DND-41 (cell line): ENCODE measurements around the gene GCNT4.

ENCODE experiments used
- ATAC-seq: fragments of 200-7000 bp; cut with Tn5 transposase; 3 replicates; pipeline ENCODE4 v1.9.1; 2021; ENCODE audit warnings: low read depth; ENCODE audit not compliant: insufficient read depth
- DNase-seq: peaks from one replicate; pipeline ENCODE4 v3.0.0-alpha.2; 2020
- H2AFZ ChIP-seq: 2 replicates; pipeline ENCODE4 v1.6.0; 2012; ENCODE audit warnings: low read depth, low read length
- H3K27ac ChIP-seq: 2 replicates; pipeline ENCODE4 v1.5.1; 2012; ENCODE audit warnings: low read length, inconsistent platforms
- H3K27me3 ChIP-seq: fragments of 200-600 bp; sonication (generic); 2 replicates; pipeline ENCODE4 v1.6.0; 2012; ENCODE audit warnings: low read length, mild to moderate bottlenecking, inconsistent platforms; ENCODE audit not compliant: insufficient read depth, poor library complexity
- H3K36me3 ChIP-seq: 2 replicates; pipeline ENCODE4 v1.5.1; 2012; ENCODE audit warnings: low read length, inconsistent platforms; ENCODE audit not compliant: insufficient read depth
- H3K4me1 ChIP-seq: 2 replicates; pipeline ENCODE4 v1.5.1; 2012; ENCODE audit warnings: mild to moderate bottlenecking, low read length; ENCODE audit not compliant: insufficient read depth
- H3K4me2 ChIP-seq: 2 replicates; pipeline ENCODE4 v1.6.0; 2012; ENCODE audit warnings: mild to moderate bottlenecking, moderate library complexity, low read length, inconsistent platforms; ENCODE audit not compliant: insufficient read depth
- H3K4me3 ChIP-seq, 2 experiments: fragments of 200-600 bp in 1 of 2; shearing (Covaris generic) in 1 of 2; 2 replicates each; pipeline ENCODE4 v1.5.1; 2012 to 2016; ENCODE audit warnings: inconsistent platforms in 2 of 2, low read length in 2 of 2, mild to moderate bottlenecking in 2 of 2, low read depth in 1 of 2, moderate library complexity in 1 of 2
- H3K79me2 ChIP-seq: 2 replicates; pipeline ENCODE4 v1.6.0; 2012; ENCODE audit warnings: low read length, inconsistent platforms; ENCODE audit not compliant: insufficient read depth
- H3K9ac ChIP-seq: 2 replicates; pipeline ENCODE4 v1.6.0; 2012; ENCODE audit warnings: low read depth, mild to moderate bottlenecking, inconsistent platforms, low read length, moderate library complexity
- H3K9me3 ChIP-seq: 2 replicates; pipeline ENCODE4 v1.5.1; 2012; ENCODE audit warnings: low read length, moderate library complexity, mild to moderate bottlenecking, inconsistent platforms; ENCODE audit not compliant: insufficient read depth, severe bottlenecking
- H4K20me1 ChIP-seq: 2 replicates; pipeline ENCODE4 v1.6.0; 2012; ENCODE audit warnings: low read length; ENCODE audit not compliant: insufficient read depth
- CTCF ChIP-seq: IDR thresholded peaks from 2 replicates; pipeline ENCODE4 v1.5.1; 2012; ENCODE audit warnings: borderline replicate concordance, low read length, moderate library complexity, mild to moderate bottlenecking; ENCODE audit not compliant: poor library complexity, severe bottlenecking; ENCODE audit errors: extremely low read depth
- EZH2 ChIP-seq: IDR thresholded peaks from 3 replicates; pipeline ENCODE4 v1.6.1; 2012; ENCODE audit warnings: borderline replicate concordance, low read depth, mild to moderate bottlenecking, moderate library complexity, low read length, inconsistent platforms; ENCODE audit not compliant: severe bottlenecking

GCNT4 gene

DNA sequence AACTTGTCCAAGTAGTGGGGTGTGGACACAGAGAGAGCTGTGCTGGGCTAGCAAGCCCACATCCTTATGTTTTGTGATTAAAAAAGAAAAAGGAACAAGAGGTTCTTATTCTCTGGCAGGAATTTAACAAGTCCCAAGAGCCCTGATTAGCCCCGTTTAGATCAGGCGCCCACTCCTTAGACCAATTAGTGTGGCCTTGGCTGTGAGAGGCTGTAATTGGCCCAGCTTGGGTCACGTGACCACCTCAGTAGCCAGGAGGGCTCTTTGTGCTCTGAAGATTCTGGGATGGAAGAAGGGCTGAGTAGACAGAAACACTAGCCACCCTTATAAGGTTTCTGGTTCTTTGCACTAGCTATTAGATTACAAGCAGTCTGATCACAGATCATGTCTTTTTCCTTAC, 31.1 kb downstream of the GCNT4 start:
- no peak for DNase-seq
- Histone ChIP-seq H3K4me3 (no peak overlapping the region), H3K36me3 (no peaks in the 10 kb centered on the region), H4K20me1 (no peaks in the 10 kb centered on the region), H3K27ac (no peak overlapping the region), H3K79me2 (no peaks in the 10 kb centered on the region), H2AFZ (no peak overlapping the region), H3K9ac (no peak overlapping the region), H3K4me1 (no peaks in the 10 kb centered on the region), H3K27me3 (no peaks in the 10 kb centered on the region), H3K9me3 (no peaks in the 10 kb centered on the region), H3K4me2 (no peak overlapping the region)
- no peak for ATAC-seq
- TF ChIP-seq EZH2 (no peak), CTCF (no peak)

- Histone ChIP-seq H3K36me3 (no peaks in the 10 kb centered on the region), H3K4me3 (no peak overlapping the region), H3K4me1 (no peaks in the 10 kb centered on the region), H3K27me3 (no peaks in the 10 kb centered on the region), H3K9me3 (no peaks in the 10 kb centered on the region), H4K20me1 (no peaks in the 10 kb centered on the region), H3K27ac (no peak overlapping the region), H3K4me2 (no peak overlapping the region), H3K79me2 (no peaks in the 10 kb centered on the region), H2AFZ (no peak overlapping the region), H3K9ac (no peak overlapping the region)
- ATAC-seq (no peak), DNase-seq (no peak)
- TF ChIP-seq EZH2 (no peak), CTCF (no peak)
Observed at GRCh38 chr5:75020016-75020656, 32.2 kb downstream of the GCNT4 start.

- Histone ChIP-seq H3K79me2 (no peaks in the 10 kb centered on the region), H3K4me2 (no peak overlapping the region), H3K9ac (no peak overlapping the region), H3K4me3 (no peak overlapping the region), H3K27ac (no peak overlapping the region), H3K36me3 (no peaks in the 10 kb centered on the region), H2AFZ (no peak overlapping the region), H3K4me1 (no peaks in the 10 kb centered on the region), H3K27me3 (no peaks in the 10 kb centered on the region), H4K20me1 (no peaks in the 10 kb centered on the region), H3K9me3 (no peaks in the 10 kb centered on the region)
- TF ChIP-seq EZH2, result no peak
- TF ChIP-seq CTCF, result no peak
- no peak for DNase-seq
- ATAC-seq, result no peak
Observed at GRCh38 chr5:75018805-75019587, 33.4 kb downstream of the GCNT4 start.
